GM19468 (cell line): ENCODE results near the gene SPATA32.

Experiments used
- ATAC-seq: cut with Tn5 transposase; IDR thresholded peaks from one replicate; pipeline ENCODE4 v1.9.1; 2021; ENCODE audit warnings: mild to moderate bottlenecking, moderate library complexity, moderate number of reproducible peaks; ENCODE audit not compliant: unreplicated experiment; ENCODE audit errors: extremely low read depth

The SPATA32 gene

DNA sequence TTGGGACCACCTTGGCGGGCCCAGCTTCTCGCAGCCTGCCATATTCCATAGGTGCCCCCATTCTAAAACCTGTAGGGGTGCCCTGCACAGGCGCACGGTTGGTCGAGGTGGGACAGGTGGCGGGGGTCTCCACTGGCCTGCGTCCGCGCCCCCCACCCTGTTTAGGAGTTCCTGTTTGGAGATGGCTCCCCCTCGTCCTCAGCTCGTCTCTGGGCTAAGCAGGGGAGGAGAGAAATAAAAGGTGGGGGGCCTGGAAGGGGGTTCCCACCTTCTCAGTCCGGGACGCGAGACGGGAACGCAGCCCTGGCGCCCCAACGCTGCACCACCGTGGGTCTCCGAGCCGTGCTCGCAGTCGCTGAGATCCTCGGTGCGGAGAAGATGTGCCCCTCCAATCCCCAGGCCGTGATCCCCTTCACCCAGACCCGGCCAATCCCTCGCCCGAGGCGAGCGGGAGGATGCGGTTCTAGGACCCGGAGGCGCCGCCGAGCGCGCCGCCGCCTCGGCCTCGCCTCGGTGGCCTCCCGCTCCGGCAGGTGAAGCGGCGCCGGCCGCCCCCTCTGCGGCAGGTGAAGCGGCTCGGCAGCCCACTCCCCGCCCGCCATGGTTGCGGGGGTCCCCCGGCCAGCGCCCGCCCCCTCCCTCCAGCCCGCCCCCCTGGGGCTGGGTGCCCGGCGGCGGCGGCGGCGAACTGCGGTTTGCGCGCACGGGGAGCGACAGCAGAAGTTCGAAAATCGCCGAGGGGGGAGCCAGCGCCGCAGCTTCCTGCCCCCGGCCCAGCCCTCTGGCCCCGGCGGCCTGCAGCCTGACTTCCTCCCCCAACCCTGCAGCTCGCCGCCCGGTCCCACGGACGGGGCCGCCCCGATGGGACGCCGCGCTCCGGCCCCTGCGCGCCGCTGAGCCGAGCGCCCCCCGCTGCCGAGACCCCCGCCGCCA is 40.5 kb downstream of the SPATA32 start, which contains the start of gene FMNL1:
TSS of gene FMNL1 (plus strand) at position 805 of the 933 bp plus-strand sequence. CDS start 240 bp downstream, outside the sequence.
- no peak for ATAC-seq

DNA sequence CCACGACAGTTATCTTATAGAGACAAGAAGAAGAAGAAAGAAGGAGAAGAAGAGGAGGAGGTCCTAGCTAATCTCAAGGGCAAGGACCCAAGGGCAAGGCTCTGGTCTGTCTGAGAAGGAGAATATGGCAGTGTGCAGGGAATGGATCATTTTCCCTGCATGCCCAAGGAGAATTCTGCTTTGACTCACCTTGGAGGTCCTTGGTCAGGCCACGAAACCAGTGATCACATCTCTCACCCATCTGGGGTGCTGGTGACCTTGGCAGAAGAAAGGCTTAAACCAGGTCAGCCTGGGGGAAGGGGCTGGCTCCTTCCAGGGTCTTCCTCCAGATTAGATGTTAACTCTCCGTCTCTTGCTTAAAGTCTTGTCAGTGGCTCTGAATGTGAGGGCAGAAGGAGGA is 41.8 kb downstream of the SPATA32 start:
- no peak for ATAC-seq

DNA sequence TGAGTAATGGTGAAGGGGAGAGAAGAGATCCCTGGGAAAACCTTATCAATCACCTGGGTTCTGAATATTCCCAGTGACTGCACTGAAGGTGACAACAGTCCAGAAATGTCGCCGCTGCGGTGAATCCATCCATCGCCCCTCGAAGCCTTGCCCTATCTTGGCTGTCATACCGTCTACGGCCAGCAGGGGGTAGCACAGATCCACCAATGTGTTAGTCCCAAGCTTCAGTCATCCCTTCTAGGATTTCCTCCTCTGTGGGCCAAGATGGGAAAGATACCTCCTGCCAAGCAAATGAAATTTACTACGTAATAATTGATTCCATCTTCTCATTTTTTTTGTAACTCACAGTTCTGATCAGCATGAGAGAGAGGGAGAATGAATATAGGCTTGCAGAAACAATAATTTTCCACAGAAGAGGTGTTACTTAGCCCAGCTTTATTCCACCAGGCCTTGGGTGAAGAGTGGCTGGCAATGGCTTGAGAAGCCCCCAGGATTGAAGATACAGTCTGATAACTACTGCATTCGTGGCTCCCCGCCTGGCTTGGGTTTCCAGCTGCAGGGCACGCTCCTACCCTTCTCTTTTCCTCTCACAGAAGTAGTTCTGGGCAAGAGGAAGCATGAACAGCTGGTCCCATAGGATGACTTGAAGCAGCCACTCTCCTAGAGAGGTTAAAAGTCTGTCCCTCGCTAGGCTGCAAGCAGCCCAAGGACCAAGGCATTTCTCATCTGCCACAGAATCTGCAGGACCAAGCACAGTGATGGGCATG is 42.8 kb downstream of the SPATA32 start:
- ATAC-seq: no peak
